Vein endothelial cell (primary cell): ENCODE measurements around the gene SPINK2. TPM values are rescaled to one million over a fixed set of nuclear protein-coding genes. Genes with fewer than 3 reads are reported as not detected.

Experiments used
- small RNA-seq: library from RNA; depleted of rRNA; stranded (forward); fragments of <200 nt; gene quantifications from one replicate; pipeline ENCODE3, GENCODE V24; 2012
- total RNA-seq: library from RNA; depleted of rRNA; stranded (reverse); fragments of >200 nt; gene quantifications from 2 replicates; pipeline ENCODE4 v1.2.3, GENCODE V29; 2012

Gene SPINK2
- total RNA-seq = not detected in 2 replicates

GRCh38 chr4:56821381-56822243 is at the start of gene SPINK2:
SPINK2 (minus strand) TSS chr4:56821701; CDS start chr4:56821662, 39 bp downstream.

Small RNA genes lying within 50 kb of the gene (small RNA-seq; reads per million reads assigned to genes)
- gene RF00017 (not detected), gene RF00019 (not detected), gene RN7SL357P (not detected), gene RN7SL492P (not detected)

Other genes starting within 250 kb of the SPINK2 start
- gene HOPX, start 140.4 kb downstream of the SPINK2 start, total RNA-seq = 10.5 and 20.6 TPM in 2 replicates
- 58.5 and 68.0 TPM in 2 replicates for gene REST, start 86.2 kb upstream of the SPINK2 start, total RNA-seq
- gene NOA1, start 155.9 kb upstream of the SPINK2 start, total RNA-seq = 25.6 and 30.7 TPM in 2 replicates
- 115 and 153 TPM in 2 replicates for gene POLR2B, start 157.2 kb upstream of the SPINK2 start, total RNA-seq